Measurements from ENCODE around the gene VLDLR.

VLDLR gene

DNA sequence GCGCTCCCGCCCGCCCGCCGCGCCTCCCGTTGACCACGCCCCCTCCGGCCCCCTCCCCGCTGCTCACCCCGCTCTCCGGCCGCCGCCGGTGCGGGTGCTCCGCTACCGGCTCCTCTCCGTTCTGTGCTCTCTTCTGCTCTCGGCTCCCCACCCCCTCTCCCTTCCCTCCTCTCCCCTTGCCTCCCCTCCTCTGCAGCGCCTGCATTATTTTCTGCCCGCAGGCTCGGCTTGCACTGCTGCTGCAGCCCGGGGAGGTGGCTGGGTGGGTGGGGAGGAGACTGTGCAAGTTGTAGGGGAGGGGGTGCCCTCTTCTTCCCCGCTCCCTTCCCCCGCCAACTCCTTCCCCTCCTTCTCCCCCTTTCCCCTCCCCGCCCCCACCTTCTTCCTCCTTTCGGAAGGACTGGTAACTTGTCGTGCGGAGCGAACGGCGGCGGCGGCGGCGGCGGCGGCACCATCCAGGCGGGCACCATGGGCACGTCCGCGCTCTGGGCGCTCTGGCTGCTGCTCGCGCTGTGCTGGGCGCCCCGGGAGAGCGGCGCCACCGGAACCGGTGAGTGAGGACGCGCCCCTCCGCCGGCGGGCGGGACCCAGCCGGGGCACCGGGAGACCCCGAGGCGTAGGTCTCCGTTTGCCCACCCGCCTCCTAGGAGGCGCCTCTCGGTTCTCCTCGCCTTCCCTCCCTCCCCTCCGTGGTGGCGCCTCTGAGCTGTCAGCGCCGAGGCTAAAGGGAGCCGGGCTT lies at the start of gene VLDLR:
VLDLR (plus strand) TSS at position 66 of the 739 bp plus-strand sequence; CDS start at position 469, 403 bp downstream.
- peak; percentile 82 for DNase-seq

DNA sequence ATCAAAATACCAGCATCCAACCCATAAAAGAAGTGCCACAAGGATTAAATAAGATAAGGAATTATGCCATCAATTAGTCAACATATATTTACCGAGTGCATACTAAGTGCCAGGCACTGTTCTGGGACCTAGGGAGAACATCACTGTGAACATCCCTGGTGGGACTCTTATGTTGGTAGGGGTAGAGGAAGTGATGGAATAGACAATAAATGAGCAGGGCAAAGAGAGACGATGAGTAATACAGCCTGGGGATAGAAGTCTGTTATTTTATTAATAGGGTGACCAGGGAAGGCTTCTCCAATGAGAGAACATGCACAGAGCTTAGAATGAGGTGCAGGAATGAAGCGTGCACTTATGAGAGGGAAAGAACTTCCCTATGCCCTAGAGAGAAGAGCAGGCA lies 47.4 kb upstream of the VLDLR start:
- DNase-seq = no peak

DNA sequence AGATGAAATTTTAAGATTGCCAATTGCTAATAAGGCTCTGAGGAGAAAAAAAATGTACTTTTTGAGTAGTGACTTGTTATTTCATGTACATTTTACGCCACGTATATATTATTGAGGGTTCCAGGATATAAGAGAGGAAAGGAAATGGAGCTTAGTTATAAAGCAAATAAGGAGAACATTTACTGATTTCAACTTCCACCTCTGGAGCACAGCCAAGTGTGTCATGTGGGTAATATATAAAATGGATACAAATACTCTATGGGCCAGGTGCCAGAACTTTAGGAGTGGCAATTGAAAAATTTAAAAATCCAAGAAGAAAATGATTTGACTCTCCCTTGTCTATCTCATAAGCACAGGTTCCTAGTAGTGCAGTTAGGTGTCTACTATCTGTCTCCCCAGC lies 45.0 kb upstream of the VLDLR start:
- no peak for DNase-seq

DNA sequence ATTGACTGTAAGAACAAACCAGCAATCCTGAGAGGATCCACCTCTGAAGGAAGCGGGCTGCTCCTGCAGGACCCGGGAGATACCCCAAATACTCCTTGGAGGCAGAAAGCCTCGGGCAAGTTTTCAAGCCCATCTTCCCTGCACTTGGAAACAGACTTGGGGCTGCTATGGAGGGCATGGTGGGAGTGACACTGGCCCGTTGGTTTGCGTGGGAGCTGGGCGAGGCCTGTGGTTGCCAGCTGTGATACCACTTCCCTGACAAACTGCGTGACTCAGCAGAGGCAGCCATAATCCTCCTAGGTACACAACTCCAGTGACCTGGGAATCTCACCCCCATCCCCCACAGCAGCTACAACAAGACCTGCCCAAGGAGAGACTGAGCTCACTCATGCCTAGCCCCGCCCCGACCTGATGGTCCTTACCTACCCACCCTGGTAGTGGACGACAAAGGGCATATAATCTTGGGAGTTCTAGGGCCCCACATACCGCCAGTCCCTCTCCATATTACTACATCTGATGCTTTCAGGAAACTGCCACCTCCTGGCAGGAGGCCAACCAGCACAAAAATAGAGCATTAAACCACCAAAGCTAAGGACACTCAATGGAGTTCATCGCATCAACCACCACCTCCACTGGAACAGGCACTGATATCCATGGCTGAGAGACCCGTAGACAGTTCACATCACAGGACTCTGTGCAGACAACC lies 38.1 kb upstream of the VLDLR start:
- no peak for DNase-seq

DNA sequence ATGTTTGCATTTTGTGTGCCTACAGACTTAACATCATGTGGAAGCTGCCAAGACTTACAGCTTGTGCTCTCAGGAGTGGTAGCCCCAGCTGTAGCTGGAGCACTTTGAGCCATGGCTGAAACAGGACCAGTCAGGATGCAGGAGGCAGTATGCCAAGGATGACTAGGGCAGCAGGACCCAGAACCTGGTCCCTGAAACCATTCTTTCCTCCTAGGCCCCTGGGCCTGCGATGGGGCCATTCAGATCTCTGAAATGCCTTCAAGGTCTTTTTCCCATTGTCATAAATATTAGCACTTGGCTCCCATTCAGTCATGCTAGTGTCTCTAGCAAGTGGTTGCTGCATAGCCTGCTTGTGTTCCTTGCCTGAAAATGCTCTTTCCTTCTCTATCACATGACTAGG lies 29.6 kb upstream of the VLDLR start:
- no peak for DNase-seq

DNA sequence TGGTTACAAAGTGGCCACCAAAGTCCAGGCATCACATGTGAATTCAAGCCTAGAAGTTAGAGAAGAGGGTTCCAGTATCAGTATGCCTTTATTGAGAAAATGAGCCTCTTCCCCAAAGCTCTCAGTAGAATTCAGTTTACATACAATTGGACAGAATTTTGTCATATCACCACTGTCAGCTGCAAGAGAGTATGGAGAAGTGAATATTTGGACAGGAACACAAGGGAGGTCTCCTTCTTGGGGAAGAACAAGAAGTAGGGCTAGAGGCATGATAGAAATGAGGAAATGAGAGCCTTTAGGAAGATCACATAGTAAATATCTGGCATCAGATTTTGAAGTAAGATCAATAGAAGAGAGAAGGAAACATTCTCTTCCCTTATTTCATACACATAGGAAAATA lies 27.8 kb upstream of the VLDLR start:
- no peak for DNase-seq

DNA sequence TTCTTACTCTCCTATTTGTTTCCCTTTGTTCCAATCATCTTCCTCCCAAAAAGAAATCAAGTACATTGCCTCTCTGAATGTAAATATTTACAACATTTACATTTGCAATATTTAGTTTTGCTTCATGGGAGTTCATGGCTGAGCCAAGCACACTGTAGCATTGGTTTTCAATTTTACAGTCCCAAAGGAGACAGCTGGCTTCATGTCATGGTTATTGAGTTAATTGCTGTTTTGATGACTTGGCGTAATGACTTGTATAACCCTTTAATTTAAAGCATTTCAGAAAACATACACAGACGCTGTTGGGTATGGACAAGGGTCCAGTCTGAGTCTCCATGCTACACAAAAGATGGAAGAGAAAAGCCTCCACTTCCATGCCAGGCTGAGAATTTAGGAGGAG lies 25.6 kb upstream of the VLDLR start:
- no peak for DNase-seq

DNA sequence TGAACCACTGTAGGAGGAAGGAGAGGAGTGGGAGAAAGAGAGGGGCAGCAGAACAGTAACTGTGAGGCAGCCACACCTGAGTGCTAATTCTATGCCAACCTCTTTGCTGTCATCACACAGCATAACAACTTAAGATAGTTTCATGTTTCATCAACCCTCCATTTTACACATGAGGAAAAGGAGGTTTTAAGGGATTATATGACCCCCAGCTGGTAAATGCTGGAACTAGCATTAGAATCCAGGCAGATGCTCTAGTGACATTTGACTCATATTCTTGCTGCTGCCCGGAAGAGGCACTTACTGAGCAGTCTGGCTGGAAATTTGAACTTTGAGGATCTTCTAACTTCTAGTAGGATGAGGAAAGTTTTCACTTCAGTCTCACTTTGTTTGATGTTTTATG lies 24.1 kb upstream of the VLDLR start:
- DNase-seq = no peak

DNA sequence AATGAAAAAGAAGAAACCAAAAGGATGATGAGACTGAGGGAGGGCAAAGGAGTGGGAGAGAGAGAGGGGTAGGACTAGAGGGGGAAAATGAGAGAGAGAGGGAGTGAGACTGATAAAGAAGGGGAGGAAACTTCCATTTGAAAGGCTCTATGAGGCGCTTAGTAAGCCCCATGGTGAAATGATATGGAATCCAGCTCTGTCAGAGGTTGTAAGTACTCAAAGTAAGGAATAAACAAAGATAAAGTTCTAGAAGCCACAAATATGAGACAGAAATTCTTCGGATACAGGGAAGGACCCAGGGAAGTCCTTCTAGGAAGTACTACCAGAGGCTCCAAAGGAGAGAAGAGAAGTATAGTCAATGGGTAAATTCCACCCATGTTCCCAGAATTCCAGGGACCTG lies 21.7 kb upstream of the VLDLR start:
- no peak for DNase-seq

DNA sequence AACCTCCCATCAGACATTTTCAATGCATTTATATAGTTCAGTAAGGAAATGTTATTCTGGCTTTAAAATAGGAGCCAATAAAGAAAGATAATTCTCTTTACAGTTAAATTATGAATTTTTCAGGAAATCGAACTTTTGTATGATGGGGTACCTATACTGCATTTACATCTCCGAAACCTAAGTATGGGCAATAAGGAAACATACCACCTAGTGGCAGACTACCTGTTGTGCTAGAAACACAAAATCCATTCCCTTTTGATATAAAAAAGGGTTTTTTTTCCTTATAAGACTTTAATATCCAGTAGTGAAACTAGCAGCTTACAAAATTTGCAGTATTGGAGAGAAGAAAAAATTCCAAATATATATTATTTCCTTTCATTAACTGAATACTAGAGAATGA lies 21.3 kb upstream of the VLDLR start:
- DNase-seq = no peak

DNA sequence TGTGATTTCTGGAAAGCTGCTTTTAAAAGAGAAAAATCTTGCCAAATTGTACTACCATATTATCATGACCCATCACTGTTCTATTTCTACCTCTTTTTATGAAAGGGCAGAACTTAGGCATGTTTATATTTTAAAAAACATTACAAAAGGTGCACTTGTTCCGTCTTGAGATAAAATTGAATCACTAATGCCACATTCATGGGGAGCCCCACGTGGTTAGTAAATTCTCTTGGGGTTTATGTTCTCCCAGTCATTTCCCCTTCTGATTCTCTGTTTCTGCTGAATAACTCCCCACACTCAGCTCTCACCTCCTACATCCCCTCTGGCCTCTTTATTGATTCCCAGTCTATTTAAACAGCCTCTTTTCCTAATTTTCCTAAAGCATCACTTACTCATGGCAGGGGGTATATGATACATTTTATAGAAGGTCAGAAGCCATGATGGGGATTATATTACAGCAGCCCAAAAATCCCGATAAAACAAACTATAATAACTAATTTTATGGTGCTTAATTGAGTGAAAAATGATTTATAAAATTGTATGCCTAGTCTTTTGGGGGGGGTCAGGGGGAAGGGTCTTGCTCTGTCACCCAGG lies 19.7 kb upstream of the VLDLR start:
- DNase-seq = no peak

DNA sequence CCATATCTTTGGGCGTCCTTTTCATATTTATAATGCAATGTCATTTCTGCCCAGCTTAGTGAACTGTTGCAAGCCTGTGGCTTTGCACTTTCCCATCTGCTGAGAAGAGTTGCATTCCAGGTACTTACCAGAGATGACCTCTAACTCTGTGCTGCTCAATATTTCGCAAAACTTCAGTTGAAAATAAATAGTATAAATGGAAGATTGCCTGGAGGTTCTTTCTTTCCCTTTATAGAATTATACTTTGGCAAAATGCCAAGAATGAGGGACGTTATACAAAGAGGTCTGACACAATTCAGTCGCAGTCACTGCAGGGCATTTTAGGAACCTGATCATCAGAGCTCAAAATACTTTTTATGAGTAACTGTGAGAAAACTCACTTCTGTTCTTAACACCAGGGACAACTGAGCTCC lies 18.9 kb upstream of the VLDLR start:
- no peak for DNase-seq

DNA sequence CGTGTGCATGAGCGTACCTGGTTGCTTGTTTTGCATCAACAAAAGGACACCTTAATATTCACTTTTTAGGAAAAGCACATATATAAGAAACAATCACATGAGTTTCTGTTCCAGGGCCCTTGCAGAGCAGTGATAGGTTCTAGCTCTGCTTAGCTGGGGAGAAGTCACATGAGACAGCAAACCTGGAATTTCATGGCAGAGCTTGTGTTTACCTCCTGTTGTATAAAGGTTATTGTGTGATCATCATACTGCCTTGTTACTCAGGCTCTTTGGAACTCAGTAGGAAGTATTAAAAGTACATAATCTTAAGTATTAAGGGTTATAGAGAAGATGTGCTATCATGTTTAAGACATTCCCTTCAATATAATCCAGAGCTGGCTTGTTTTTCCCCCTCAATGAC lies 18.0 kb upstream of the VLDLR start:
- no peak for DNase-seq

DNA sequence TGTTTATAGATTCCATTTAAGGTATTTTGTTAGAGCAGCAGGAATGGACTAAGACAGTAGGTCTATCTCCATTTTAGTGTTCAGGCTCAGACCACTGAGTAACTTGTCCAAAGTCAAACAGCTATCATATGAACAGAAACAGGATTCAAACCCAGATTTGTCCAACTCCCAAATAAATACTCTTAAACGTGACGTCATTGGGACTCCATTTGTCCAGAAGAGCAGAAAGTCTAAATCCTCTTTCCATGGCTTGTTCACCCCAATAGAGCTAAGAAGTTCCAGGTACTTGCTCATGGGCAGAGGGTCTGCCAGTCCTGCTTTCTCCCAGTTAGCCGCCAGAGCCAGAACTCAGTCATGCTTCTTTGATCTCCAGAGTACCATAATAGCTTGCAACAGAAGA lies 16.3 kb upstream of the VLDLR start:
- DNase-seq = no peak

DNA sequence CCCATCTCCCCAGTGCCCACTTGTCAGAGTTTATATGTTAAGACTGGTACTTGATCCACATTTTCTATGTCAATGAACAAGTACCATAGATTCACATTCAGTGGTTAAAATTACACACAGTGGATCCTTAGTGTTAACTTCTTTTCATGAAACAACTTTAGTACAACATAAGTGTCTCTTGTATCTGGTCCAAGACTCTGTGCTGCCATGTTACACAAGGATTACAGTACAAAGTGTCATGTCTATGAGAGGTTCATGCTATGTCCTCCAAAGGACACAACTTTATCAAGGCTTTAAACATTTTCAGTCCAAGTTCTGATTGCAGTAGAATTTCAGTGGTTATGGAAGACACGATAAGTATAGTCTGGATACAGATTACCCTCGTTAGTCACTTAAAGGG lies 13.3 kb upstream of the VLDLR start:
- no peak for DNase-seq

DNA sequence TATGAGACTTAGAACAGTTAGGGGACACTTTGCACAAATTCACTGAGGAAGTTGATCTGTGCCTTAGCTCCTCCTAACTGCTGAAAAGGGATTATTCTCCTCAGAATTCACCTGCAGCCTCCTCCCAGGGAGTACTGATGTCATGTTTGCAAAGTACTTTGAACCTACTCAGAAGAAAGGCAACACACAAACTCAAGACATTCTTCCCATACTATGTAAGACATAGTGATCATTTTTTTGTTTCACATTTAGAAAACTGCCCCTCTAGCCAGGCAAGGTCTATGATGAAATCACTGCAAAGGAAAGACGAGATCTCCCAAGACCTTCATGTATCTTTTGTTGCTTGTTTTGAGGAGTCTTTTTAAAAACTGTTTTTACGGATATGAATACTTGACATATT lies 10.6 kb upstream of the VLDLR start:
- DNase-seq = no peak

DNA sequence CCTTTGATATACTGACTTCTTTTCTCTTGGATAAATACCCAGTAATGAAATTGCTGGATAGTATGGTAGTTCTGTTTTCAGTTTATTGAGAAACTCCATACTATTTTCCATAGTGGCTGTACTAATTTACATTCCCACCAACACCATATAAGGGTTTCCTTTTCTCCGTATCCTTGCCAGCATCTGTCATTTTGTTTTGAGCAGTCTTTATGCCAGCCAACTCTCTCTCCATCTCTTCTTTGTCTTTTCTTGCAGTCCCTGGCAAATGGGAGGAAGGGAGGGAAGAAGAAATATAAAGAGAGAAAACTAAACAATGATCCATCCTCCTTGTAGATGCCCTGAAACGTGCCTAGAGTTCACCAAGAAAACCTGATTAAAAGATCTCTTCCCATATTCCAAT lies 9.6 kb upstream of the VLDLR start:
- no peak for DNase-seq

DNA sequence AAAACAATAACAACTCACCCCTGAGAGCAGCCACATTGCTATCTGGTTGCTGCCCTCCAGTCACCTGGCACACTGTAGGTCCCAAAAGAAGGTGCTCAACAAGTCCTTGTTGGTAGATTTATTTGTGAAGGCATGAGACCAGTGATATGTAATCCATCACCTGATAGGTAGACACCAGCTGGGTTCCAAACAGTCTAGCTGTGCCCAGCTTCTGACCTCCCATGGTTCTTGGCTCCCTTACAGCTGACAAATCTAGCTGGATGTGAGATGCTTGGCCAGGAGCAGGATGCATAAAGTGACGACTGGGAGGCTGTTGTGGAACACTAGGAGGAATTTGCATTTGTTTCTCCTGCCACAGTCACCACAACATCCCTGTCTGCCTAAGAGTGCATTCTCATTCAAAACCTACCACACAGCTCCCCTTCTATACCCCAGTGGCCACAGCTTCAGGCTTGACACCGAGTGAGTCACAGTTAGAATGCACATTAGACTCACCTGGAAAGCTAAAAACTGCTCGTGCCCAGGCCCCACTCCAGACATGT lies 7.8 kb upstream of the VLDLR start:
- DNase-seq = no peak

DNA sequence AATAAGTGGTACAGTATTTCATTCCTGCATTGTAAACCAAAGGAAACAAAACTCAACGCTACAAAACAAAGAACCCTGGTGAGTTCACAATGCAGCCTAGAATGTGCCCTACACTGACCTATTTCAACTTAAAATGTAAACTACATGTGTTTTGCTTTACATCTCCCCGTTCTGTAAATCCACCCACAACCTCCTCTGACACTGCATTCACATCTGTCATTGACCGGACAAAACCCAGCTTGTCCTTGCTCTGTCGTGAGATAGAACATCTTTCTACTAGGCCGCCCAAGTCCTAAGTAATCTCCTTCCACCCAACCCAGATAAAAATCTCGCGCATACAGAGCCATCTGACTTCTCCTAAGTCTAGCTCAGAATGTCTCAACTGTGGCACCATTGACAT lies 6.1 kb upstream of the VLDLR start:
- DNase-seq = no peak

DNA sequence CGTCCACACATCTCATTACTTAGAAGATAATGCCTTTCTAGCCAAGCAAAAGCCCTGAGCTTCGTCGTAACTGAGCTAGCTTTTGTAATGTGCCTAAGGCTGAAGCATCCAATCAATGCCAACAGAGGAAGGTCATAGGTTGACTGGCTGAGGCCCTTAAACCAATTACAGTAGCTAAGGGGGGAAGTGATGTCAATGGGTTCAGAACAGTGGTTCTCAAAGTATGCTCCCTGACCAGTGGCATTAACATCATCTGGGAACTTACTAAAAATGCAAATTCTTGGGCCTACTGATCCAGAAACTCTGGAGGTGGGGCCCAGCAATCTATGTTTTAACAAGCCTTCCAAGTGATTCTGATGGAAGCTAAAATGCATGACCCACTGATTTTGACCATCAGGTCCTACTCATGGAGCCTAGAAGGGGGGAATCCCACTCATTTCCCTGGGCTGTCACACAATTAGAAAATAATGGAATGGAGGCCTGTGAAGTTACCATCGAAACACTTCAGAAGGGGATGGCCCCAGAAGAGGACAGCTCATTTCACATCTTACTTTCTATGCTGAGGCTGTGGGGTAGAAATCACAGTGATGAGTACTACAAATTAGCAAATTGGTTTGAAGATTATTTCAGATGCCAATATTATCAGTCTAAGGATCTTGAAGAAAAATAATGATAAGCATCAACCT lies 4.8 kb upstream of the VLDLR start:
- DNase-seq = no peak

DNA sequence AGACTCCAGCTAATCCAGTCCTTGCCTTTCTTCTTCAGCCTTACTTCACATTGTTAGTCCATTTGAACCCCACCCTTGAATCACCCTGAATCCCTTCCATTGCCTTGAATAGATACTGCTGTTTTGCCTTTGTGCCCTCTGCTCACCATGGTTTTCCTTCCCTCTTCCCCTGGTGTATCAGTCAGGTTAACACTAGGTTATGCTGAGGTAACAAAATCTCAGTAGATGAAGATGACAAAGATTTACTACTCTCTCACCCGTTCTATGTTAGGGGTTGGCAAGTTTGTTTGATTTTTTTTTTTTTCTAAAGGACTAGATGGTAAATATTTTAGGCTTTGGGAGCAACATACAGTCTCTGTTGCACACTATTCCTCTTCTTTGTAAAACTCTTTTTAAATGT lies 3.3 kb upstream of the VLDLR start:
- no peak for DNase-seq

DNA sequence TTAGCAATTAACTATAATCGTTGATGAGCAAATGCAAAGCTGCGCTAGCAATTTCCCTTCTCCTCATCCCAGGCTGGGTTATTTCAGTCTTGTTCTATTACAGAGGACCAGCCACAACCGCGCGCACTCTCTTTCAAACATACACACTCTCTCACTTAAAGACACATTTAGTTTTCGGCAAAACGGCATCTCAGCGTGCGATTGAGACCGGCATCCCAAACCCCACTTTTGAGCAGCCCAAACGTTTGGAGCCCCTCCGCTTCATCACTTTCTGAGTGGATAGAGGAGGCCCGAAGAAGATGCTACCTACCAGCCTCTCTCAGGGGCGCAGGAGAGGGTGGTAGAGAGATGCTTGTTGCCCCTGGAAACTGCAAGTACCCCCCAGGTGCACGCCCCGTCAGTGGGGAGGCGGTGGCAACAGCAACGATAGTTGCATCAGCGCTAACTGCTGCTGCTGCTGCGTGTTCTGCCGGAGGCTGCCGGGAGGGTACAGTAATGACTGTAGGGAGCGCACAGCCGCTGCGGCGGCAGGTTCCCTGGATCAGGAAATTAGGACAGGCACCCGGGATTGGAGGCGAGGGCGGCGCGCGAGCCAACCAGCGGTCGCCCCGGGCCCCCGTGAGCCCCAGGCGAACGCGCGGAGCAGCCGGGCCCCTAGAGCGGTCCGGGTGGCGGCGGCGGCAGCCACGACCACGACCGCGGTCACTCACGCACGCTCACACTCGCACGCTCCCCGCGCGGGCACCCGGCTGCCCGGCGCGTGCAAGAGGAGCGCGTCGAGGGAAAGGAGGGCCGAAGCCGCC lies 467 bp upstream of the VLDLR start:
- DNase-seq = peak; percentile 82
